GM21390 (cell line): Measurements from ENCODE around the gene AP2A2.

Experiments used
- ATAC-seq: cut with Tn5 transposase; IDR thresholded peaks from one replicate; pipeline ENCODE4 v1.9.1; 2021; ENCODE audit not compliant: unreplicated experiment

The AP2A2 gene

DNA sequence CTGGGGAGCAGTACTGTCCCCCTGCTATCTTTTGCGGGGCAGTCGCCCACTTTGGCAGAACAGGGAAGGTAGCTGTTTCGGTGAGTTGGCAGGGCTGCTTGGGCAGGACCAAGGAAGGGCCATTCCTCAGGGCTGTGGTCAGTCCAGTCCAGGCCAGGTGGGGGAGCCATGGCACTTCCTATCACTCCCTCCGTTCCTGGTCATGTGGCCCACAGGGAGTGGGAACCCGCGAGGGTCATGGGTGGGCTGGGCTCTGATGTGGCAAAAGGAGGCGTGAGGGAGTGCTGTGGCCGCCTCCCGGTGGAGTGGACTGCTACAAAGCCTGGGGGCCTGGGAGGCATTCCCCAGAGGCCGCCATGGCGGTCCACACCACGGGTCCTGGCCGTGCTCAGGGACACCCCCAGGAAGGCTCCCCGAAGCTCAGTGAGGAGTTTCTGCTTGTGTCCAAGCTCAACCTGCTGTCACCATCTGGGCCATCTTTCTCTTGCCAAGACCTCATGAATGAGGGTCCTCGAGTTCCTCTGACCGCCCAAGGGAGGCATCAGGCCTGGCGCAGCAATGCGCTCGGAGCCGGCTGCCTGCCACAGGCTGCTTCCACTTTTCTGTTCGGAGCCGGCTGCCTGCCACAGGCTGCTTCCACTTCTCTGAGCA lies 27.0 kb upstream of the AP2A2 start:
- ATAC-seq, result no peak

DNA sequence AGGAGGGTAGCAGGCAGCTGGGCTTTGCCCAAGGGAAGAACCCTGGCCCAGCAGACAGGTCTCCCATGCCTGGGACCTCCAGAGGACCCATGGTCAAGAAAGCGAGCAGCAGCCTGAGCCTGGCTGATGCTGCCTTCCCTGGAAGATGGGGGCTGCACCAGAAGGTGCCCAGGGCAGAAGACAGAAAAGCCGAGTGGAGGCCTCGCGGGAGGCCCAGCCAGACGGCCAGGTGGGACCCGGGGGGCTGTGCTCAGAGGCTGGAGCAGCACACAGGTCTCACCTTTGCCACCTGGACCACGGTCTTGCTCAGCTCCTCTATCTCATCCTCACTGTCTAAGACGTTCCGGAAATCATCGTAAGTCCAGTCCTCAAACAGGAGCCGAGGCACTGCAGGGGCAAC lies 25.9 kb upstream of the AP2A2 start:
- ATAC-seq, result no peak

DNA sequence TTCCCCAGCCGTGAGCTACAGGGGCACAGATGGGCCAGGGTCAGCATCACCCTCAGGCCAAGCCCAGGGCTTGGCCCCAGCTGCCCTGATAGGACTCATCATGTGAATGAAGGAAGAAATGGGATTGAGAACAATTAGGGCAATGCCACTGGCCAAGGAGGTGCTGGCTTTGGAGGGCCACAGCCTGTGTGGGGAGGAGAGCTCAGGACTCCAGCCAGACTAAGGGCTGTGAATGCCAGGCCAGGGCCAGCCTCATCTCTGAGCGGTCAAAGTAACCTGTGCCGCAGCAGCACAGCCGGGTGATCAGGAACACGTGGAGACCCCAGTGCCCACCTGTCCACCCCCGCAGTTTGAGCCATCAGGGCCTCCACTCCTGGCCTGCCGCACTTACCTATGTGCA lies 25.1 kb upstream of the AP2A2 start:
- no peak for ATAC-seq

DNA sequence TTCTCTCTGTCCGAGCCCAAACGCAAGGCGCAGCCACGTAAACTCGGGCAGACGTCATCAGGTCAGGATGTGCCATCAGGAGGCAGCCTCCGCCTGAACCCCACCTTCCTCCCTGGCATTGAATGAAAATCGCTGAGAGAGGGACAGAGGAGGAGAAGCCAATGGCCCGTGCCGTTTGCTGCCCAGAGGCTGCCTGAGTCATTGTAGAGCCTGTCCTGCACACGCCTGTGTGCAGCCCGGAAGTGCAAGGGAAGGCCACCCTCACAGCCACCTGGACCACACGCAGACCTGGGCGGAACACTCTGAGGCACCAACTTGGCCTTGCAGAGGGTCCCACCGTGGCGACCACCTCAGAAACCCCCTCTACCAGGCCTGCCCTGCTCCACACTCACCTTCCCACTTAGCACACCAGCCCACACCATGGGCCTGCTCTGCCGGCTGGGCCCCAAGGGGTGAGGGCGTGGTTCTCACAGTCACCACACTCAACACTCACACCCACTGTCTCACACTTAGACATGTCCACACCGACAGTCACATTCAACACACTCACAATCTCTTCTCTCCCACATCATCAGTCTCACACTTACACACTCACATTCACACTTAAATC lies 24.1 kb upstream of the AP2A2 start:
- no peak for ATAC-seq

DNA sequence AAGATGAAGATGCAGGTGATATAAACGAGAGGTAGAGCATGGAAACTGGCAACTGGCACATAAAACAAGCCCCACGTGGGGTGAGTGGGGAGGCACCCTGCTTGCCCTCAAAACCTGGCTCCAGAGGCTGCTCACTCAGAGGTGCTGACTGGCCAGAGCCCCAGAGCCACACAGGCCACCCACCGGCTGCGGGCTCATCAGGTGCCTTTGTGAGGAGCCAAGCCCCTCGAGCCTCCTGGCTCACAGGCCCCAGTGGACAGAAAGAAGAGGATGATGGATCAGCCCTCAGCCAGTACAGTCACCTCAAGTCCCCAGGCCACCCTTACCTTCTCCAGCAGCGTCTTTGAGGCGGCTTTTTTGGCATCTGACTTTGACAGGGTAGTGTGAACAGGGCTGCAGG lies 21.3 kb upstream of the AP2A2 start:
- ATAC-seq, result no peak

DNA sequence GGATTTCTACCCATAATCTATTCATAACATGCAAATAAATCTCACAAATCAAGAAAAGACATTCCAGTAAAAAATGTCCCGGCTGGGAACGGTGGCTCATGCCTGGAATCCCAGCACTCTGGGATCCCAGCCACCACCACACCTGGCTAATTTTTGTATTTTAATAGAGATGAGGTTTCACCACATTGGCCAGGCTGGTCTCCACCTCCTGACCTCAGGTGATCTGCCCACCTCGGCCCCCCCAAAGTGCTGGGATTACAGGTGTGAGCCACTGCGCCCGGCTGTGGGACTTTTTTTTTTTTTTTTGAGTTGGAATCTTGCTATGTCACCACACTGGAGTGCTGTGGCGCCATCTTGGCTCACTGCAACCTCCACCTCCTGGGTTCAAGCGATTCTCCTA lies 19.7 kb upstream of the AP2A2 start:
- ATAC-seq, result no peak

DNA sequence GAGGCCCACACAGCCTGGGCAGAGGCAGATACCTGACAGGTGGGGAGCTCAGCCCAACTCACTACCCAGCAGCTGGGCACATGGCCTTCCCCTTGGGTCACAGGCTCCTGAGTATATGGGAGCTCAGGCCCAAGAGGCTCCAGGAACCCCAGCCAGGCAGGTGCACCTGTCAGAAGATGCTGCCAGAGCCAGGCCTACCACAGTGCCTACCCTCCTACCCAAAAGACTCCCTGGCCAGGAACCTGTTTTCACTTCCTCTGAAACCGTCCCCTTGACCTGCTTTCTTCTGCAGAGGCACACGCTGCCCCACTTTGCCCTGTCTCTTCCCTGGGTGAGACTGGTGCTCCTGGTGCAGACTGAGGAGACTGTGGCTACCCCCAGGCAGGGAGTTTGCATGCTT lies 18.0 kb upstream of the AP2A2 start:
- ATAC-seq, result no peak

DNA sequence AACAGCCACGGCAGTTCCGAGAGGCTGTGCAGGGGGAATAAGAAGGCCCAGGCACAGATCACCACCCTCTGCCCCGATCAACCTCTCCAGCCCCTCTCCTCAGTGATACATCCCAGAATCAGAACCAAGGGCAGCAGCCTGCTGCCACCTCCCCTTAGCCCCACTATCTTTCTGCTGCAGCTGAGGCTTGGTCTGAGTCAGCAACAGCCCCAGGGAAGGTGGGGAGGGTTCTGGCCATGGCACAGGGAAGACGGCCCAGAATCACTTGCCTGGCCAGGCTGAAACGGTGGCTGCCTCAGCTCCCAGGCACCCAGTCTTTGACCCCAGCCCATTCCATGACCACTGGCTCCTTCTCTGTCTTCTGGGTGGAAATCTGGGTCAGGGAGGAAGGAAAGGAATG lies 17.4 kb upstream of the AP2A2 start:
- ATAC-seq, result no peak

DNA sequence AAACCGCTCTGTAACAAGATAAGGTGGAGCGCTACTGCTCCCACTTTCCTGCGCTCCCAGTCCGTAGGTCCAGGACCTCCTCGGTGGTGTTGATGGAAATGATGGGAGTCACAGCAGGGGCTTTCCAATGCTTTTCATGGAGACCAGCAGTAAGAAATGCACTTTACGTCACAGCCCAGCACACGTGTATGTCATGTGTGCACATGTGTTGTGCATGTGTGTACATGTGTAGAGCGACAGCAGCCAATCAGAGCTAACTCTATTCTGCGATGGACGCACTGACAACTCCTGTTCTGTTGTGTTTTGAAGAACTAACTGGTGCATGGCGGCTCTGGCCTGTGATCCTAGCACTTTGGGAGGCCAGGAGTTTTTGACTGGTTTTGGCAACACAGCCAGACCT lies 16.3 kb upstream of the AP2A2 start:
- no peak for ATAC-seq

DNA sequence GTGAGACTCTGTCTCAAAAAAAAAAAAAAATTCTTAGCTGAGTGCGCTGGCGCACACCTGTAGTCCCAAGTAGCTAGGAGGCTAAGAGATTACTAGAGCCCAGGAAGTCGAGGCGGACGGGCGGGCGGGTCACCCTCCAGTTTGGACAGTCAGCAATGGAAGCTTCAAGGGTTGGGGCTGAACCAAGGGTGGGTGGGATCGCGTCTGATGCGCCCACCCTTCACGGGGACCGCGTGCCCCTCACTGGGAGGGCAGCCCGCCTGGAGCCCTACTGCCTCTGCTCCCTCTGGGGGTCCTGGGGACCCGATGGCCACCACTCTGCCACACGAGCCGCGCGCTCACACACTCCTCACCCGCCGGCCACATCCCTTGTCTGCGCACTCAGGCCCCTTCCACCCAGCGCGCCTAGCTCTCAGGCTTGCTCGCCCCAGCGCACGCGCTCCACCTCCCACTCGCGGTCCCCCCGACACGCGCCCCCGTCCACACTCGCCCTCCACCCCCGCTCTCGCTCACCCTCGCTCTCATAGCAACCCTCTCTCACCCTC lies 15.6 kb upstream of the AP2A2 start:
- no peak for ATAC-seq

DNA sequence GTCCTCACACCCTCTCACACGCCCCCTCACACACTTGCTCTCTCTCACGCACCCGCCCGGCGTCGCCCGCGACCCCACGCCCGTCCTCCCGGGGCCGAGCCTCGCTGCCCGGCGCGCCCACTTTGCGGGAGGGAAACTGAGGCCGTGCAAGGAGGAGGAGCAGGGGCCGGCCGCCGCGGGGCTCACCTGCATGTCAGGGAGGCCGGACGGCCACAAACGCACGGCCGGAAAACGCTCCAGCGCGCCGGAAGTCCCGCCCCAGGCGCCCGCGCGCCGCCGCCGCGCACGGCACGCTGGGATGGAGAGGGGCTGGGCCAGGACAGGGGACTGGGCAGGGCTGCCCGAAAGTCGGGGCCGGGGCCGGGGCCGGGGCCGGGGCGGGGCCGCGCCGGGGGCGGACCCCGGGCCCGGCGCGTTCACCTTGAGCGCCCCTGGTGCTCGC lies 15.1 kb upstream of the AP2A2 start, which contains the start of gene CHID1:
Gene CHID1, minus strand, starts transcription at position 222 of the 442 bp plus-strand sequence. CDS start 5,994 bp downstream, outside the sequence.
- peak; percentile 88 for ATAC-seq

DNA sequence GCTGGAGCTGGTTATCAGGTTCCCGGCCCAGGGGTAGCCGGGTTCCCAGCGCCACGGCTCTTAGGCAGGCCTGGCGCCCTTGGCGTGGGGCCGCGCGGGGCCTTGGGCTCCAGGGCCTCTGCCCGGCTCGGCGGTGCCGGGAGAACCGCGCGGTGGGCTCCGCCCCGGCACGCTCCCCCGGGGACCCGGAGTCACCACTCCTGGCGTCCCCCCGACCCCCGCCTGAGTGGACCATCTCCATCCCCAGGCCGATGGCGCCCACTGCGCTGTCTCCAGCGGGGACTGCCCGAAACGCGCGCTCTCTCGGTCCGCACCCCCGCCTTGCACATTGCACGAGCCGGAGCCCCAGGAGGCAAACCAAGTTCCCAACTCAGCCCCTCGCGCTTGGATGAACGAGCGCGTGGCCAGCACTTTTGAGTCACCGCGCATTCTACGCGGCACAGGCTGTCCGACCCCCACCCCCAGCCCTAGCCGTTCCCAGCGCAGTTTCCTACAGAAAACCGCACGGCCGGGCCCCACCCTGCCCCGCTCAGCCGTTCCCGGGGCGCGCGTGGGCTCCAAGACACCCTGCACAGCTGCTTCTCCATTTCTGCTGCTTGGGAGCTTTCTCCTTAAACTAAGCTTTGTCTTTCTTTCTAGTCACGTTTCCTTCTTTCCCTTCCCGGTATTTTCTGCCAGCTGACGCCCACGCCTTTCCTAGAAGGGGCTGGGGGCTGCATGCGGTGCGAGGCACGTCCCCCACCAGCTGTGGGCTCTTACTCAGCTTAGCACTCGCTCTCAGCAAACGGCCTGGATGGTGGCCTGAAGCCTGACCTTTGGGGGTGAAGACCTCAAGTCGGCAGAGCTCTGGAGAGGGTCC lies 14.4 kb upstream of the AP2A2 start:
- ATAC-seq, result peak; percentile 29

DNA sequence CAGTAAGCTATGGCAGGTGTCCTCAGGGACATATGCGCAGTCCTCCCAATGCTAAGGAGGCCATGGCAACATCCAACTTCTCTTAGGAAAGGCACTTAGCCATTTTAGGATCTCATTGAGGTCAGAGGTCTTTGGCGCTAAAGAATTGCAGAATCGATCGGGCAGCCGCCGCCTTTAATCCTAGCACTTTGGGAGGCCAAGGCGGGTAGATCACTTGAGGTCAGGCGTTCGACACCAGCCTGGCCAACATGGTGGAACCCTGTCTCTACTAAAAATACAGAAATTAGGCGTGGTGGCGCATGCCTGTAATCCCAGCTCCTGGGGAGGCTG lies 13.8 kb upstream of the AP2A2 start:
- ATAC-seq, result no peak

DNA sequence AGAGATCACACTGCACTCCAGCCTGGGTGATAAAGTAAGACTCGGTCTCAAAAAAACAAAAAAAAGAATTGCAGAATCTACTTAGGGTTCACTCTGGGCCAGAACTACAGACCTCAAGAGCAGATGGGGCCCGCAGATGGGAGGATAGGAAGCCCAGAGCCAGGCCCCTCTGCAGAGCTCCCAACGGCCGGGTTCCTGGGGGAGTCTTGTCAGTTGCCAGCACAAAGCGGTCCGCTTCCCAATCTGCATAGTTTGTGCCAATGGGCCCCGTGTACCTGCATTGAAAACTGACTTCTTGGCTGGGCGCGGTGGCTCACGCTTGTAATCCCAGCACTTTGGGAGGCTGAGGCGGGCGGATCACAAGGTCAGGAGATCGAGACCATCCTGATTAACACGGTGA lies 13.4 kb upstream of the AP2A2 start:
- no peak for ATAC-seq

DNA sequence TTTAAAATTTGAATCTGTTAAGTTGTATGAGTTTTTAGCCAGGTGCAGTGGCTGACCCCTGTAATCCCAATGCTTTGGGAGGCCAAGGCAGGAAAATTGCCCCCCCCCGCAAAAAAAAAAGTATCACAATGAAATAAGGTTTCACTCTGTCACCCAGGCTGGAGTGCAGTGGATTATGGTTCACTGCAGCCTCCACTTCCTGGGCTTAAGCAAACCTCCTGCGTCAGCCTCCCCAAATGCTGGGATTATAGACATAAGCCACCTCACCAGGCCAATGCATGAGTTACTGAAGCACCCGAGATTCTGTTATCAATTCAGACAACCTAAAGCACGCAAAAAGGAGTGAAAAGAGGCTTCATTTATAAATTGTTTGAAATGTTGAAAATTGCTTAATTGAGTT lies 12.6 kb upstream of the AP2A2 start:
- no peak for ATAC-seq

DNA sequence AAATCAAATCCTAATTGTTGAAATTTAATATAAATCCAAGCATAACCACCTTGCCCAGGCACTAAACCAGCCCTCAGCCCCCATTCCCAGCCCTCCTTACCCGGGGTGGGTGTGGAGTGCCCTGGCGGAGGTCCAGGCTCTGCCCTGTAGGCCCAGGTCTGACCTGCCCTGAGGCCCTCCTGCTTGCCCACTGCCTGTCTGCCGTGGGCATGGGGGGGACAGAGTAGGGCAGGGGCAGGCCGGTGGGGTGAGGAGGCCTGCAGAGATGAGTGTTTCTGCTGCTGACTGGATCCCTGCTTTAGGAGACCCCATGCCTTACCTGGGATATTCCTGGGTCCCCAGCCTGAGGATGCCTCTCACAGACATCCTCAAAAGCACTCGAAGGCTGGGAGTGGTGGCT lies 11.5 kb upstream of the AP2A2 start:
- no peak for ATAC-seq

DNA sequence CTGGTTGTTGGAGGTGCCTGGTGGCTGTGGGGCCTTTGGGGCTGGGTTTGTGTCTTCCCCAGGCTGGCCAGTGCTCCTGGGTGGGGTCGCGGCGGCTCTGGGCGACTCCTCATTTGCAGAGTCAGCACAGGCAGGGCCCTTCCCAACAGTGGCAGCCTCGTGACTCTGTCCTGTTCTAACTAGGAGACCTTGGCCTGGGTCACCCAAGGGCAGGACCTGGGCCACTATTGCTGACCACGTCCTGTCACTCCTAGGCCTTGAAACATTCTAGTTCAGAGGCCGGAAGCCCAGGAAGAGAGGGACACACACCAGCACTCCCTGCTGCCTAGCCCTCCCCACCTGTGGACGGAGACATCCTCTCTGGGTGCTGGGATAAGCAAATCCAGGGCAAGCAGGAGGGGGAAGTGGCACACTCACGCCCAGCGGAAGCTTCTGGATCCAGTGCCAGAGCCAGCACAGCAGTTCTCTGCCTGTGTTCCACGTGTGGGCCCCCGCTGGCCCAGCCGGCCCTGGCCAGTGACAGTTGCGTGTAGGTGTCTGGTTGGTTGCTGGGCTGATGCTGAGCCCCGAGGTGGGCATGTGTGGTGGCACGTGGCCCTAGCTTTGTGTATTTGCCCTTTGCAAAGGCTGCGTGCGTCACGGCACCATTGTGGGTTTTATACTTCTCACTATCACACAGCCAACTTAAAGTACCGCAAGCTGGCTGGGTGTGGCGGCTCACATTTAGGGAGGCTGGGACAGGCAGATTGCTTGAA lies 10.7 kb upstream of the AP2A2 start:
- ATAC-seq, result no peak

DNA sequence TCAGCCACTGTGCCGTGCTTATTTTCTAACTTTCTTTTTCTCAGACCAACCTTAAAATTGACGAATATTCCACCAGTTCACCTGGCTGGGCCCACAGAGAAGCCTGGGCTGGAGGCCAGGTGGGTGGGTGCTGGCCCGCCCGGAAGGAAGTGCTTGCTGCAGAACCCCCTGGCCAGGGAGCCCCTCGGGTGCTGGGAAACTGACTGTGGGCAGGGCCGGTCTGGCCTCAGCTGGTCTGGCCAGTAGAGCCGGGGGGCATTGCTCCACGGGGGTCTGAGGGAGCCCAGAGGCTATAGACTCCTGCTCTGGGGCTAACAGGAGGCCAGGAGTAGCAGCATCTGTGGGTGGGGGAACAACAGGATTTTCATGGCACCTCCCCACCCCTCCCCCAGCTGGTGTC lies 8.2 kb upstream of the AP2A2 start:
- ATAC-seq, result no peak

DNA sequence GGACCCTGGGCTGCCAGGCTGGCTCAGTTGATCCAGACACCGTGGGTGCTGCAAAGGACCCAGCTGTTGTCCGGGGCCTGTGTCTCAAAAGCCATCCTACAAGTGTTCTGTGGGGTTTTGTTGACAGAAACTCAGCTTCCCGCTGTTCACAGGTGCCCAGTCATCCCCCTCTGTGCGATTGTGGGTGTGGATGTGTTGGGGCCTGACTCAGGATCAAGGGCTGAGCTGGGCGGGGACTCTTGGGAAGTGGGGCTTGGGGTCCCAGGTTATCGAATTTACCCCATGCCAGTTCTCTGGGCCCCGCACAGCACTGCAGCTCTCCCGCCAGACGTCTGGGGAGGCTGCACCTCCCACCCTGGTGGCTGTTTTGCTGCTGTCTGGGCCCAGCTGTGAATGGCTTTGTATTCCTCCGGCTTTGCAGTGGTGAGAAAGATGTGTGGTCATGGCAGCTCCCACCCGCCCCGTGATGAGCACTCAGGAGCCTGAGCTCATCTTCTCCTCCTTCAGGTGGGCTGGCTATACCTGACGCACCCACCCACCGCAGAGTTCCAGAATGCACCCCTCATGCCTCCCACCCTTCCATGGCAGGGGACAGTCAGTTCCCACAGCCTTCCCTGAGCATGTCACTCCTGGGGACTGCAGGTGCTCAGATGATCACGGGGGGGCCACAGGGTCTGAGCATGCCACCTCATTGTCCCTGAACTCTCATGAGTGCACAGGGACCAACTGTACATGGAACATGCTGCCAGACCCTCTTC lies 3.6 kb upstream of the AP2A2 start:
- no peak for ATAC-seq

DNA sequence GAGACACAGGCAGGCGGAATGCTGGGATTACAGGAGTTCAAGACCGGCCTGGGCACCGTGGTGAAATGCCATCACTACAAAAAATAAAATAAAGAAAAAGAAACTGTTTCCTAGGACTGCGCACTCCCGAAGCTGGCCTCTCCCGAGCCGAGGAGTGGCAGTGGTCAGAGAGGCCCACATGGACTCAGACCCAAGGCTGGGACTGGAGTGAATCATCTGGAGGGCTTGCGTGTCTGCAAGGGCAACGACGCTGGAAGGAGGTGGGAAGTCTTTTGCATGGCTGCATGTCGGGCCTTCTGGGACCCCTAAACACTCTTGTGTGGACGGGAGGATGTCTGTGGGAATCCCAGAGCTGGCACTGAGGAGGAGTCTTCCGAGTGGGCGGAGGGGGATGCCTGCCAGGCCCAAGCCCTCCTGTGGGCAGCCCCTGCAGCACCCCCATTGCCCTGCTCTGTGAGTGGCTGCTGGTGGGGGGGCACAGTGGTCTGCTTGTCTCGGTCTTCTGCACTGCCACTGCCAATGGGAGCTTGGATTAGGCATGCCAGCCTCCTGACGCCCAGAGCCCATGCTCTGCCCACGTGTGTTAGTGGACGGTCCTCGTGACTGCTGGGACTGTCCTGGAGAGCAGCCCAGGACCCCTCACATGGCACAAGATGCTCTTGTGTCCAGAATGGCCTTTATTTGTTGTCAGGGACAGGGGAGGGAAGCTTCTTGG lies 1.8 kb upstream of the AP2A2 start:
- ATAC-seq, result no peak
